Astrocyte of the spinal cord (primary cell): ENCODE data around the gene TRIP6.
"Not testable (repeated sequence)": the region's sequence is repeated elsewhere in the genome, so short reads cannot be mapped to it uniquely, and the experiment has no call there.

Experiments used
- DNase-seq: peaks from one replicate; pipeline ENCODE4 v3.0.0; 2011; ENCODE audit warnings: low read depth, low spot score
- H3K4me3 ChIP-seq: 2 replicates; pipeline ENCODE4 v1.5.1; 2011; ENCODE audit warnings: low read depth, mild to moderate bottlenecking, low read length, moderate library complexity
- in situ Hi-C: cut with HindIII; loops from 2 replicates; pipeline ENCODE4 v1.10.0; 2017; ENCODE audit warnings: low sequenced_read_pairs
- TF ChIP-seq, protein P1 (sequence below): IDR thresholded peaks from 2 replicates; pipeline ENCODE4 v1.5.1; 2012; ENCODE audit warnings: low read depth, mild to moderate bottlenecking, low read length, inconsistent platforms

TRIP6 gene

DNA sequence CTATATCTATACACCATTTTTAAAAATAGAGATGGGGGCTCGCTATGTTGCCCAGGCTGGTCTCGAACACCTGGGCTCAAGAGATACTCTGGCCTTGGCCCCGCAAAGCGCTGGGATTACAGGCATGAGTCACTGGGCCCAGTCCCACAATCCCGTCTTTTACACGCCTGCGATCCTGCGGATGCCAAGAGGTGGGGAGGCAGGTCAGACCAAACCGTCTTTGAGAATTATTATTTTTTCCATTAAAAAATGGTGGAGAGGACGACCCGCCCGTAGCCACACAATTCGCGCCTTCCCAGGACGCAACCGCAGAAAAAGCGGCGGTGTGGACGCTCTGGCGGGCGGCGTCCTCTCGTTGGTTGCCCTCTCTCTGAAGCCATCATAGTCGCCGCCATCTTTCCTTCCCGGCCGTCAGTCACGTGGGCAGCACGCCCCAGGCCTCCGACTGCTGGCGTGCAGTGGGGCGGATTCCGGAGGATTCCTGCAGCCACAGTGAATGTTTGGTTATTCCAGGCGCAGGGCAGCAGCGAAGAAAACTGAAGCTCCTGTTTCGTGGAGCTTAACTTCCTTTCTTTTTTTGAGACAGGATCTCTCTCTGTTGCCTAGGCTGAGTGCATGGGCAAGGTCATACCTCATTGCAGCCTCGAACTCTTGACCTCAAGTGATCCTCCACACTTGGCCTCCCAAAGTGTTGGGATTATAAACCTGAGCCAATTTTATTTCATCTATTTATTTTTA lies 29.9 kb upstream of the TRIP6 start:
- peak; percentile 93 for DNase-seq
- in situ Hi-C loops, result no loop called here
- TF ChIP-seq, protein P1, sequence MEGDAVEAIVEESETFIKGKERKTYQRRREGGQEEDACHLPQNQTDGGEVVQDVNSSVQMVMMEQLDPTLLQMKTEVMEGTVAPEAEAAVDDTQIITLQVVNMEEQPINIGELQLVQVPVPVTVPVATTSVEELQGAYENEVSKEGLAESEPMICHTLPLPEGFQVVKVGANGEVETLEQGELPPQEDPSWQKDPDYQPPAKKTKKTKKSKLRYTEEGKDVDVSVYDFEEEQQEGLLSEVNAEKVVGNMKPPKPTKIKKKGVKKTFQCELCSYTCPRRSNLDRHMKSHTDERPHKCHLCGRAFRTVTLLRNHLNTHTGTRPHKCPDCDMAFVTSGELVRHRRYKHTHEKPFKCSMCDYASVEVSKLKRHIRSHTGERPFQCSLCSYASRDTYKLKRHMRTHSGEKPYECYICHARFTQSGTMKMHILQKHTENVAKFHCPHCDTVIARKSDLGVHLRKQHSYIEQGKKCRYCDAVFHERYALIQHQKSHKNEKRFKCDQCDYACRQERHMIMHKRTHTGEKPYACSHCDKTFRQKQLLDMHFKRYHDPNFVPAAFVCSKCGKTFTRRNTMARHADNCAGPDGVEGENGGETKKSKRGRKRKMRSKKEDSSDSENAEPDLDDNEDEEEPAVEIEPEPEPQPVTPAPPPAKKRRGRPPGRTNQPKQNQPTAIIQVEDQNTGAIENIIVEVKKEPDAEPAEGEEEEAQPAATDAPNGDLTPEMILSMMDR, result no peak
- peak overlapping the region; percentile 28 for H3K4me3 ChIP-seq

DNA sequence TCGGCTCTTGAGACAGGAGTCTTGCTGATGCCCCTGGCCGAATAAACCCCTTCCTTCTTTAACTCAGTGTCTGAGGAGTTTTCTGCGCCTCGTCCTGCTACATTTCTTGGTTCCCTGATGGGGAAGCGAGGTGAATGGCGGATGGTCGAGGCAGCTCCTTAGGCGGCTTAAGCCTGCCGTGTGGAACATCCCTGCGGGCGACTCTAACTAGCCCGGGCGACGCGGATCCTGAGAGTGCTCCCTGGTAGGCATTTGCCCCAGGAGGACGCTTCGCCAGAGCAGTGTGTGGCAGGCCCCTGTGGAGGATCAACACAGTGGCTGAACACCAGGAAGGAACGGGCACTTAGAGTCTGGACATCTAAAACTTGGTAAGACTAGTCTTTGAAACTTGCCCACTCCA lies 27.8 kb upstream of the TRIP6 start:
- H3K4me3 ChIP-seq, result no peak overlapping the region
- in situ Hi-C loops, result no loop called here
- TF ChIP-seq, protein P1, result no peak
- no peak for DNase-seq

DNA sequence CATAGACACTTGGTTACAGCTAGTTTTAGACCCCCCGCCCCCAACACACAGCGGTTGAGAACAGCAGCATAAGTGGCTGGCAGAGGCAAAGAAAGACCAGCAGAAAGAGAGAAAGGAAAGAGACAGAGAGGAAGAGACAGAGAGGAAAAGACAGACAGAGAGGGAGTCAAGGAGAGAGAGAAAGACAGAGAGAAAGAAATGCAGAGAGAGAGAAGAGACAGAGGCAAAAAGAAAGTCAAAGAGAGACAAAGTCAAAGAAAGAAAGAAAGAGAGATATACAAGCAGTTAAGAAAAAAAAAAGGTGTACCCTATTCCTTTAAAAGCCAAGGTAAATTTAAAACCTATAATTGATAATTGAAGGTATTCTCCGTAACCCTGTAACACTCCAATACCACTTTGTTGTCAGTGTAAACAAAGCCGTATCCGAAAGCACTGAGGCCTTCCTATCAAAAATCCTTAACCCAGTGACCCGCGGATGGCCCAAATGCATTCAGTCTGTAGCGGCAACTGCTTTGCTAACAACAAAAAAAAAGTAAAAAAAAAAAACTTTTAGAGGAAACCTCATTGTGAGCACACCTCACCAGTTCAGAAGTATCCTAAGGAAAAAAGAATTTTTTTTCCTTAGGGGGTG lies 26.6 kb upstream of the TRIP6 start:
- H3K4me3 ChIP-seq, result no peak overlapping the region
- DNase-seq, result no peak
- in situ Hi-C loops, result no loop called here
- TF ChIP-seq, protein P1, result no peak

DNA sequence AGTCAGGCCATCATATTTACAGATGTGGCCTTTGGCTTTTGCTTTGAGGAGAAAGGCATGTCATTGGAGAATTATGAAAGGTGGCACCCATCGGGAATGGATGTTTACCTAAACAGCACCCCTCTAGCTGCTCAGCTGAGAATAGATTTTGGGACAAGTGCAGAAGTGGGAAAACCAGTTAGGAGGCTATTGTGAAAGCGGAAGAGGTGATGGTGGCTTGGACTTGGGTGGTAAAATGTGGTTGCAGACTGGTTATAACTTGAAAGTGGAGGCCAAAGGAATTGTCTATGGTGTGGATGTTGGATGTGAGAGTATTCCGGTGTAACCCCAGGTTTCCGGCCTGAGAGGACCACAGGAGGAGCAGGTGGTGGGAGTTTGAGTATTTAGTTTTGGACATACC lies 19.8 kb upstream of the TRIP6 start:
- H3K4me3 ChIP-seq, result no peak overlapping the region
- in situ Hi-C loops, result no loop called here
- no peak for DNase-seq
- TF ChIP-seq, protein P1, result no peak

DNA sequence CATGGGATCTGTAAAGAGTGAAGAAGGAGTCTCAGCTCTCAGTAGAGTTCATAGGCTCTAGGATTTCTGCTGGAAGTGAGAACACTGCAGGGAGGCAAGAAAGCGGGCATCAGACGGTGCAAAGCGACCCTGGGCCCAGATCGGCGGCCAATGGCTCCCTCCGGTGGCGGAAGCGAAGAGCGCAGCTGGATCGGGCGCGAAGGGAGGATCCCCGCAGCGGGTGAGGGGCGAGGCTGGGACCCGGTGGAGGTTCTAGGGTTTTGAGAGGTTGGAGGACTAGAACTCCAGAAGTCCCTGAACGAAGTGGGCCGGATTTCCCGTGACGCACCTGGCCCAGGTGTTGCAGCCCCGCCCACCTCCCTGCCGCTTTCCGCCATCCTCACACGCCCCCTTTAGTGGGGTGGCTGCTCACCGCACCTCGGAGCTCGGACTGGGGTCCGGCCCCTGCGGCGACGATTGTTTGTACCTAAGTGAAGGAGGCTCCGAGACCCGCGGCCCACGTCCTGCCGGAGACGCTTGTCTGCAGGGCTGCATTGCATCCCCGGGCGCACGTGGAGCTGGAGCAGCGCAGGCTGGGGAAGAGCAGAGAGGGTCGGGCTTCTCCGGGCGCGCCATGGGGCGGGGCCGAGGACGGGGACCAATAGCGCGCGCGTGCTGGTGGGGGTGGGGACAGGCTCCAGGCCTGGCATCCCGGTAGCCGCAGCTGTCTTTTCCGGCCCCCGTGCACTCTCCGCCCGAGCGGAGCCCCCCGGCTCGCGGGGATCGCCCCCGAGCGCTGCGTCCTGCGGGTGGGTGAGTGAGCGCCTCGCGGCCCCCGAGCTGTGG lies 14.9 kb upstream of the TRIP6 start, which contains the start of gene SLC12A9:
TSS of gene SLC12A9 (plus strand) at position 666 of the 825 bp plus-strand sequence. CDS start 1,485 bp downstream, outside the sequence.
- TF ChIP-seq, protein P1, result peak; percentile 91
- peak within 1 kb of the TSS; percentile 77 for H3K4me3 ChIP-seq
- DNase-seq, result peak; percentile 90
- in situ Hi-C loops, result no loop called here

DNA sequence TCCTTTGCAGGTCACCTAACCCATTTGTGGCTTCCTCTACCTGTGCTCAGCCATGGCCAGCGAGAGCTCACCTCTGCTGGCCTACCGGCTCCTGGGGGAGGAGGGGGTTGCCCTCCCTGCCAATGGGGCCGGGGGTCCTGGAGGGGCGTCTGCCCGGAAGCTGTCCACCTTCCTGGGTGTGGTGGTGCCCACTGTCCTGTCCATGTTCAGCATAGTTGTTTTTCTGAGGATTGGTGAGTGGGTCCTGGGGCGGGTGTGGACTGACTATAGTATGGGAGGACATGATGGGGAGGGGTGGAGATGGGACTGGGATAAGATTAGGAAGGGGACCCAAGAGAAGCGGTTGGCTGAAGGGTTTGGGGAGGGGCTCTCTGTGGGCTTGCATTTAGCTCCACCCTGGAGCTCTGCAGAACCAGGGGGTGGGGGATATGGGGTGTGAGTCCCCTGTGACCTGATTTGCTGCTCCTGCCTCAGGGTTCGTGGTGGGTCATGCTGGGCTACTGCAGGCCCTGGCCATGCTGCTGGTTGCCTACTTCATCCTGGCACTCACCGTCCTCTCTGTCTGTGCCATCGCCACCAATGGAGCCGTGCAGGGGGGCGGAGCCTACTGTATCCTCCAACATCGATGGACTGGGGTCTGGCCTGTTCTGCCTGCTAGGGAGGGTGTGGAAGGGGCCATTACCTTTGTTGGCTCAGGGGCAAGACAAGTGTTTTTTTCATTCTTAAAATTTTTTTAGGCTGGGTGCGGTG lies 12.9 kb upstream of the TRIP6 start:
- DNase-seq, result no peak
- TF ChIP-seq, protein P1, result no peak
- in situ Hi-C loops, result no loop called here
- no peak overlapping the region for H3K4me3 ChIP-seq

DNA sequence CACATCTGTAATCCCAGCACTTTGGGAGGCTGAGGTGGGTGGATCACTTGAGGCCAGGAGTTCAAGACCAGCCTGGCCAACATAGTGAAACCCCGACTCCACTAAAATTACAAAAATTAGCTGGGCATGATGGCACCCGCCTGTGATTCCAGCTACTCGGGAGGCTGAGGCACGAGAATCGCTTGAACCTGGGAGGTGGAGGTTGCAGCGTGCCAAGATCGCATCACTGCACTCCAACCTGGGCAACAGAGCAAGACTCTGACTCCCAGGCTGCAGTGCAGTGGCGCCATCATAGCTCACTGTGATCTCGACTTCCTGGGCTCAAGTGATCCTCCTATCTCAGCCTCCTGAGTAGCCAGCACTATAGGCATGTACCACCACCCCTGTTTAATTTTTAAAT lies 12.3 kb upstream of the TRIP6 start:
- in situ Hi-C loops, DNase-seq, H3K4me3 ChIP-seq: not testable (repeated sequence)
